ENCODE measurements around the gene AVP. TPM values are rescaled to one million over a fixed set of nuclear protein-coding genes. Genes with fewer than 3 reads are reported as not detected.
A peak's percentile ranks its signal among the peaks of the same experiment; 100 is the strongest.

Gene AVP
- total and polyA plus RNA-seq, 2 of the 13 experiments (the other 11 are each of a cell fraction or from before 2014, with no cell fraction given): 0.12 TPM; not detected in 1

DNA sequence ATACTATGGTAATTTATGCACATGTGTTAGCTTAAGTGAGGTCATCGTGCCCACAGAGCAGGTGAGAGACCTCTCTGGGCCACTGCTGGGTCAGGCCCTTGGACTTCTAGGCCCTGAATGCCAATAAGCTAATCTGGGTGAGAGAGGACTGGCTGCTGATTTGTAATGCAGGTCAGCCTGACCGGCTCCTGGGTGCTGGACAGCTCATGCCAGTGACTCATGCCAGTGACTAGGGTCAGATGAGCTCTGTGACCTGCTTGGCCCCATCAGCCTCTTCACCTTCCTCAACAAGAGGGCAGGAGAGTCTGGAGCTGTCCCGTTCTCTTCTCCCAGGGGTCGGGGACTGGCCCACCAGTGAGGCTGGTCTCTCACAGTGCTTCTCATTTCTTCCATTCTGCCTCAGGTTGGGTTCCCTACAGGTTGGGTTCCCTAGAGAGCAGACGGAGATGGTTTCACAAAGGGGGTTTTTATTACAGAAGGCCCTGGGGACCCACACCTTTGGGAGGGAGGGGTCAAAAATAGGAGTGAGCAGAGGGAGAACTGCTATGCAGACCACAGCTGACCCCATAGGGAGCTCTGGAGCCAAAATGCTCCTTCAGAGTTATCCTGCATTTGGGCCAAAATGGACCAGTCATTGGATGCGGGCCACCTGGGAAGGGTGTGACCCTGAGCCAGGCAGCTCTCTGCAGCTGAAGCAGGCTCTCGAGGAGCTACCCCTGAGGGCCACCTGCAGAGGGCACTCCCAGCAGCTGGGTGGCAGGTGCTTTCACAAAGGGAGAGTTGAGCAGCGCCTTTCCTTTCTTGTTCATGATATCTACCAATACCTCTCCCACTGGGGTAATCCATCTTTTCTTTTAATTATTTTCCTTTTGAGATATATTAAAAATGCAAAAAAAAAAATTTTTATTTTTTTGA is 15.3 kb downstream of the AVP start (continued):
- TF ChIP-seq, protein P1, sequence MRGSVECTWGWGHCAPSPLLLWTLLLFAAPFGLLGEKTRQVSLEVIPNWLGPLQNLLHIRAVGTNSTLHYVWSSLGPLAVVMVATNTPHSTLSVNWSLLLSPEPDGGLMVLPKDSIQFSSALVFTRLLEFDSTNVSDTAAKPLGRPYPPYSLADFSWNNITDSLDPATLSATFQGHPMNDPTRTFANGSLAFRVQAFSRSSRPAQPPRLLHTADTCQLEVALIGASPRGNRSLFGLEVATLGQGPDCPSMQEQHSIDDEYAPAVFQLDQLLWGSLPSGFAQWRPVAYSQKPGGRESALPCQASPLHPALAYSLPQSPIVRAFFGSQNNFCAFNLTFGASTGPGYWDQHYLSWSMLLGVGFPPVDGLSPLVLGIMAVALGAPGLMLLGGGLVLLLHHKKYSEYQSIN (CRISPR knock-in tag; IDR thresholded peaks at IDR 0.05; ENCODE audit: borderline replicate concordance): no peak
- TF ChIP-seq, protein P2, sequence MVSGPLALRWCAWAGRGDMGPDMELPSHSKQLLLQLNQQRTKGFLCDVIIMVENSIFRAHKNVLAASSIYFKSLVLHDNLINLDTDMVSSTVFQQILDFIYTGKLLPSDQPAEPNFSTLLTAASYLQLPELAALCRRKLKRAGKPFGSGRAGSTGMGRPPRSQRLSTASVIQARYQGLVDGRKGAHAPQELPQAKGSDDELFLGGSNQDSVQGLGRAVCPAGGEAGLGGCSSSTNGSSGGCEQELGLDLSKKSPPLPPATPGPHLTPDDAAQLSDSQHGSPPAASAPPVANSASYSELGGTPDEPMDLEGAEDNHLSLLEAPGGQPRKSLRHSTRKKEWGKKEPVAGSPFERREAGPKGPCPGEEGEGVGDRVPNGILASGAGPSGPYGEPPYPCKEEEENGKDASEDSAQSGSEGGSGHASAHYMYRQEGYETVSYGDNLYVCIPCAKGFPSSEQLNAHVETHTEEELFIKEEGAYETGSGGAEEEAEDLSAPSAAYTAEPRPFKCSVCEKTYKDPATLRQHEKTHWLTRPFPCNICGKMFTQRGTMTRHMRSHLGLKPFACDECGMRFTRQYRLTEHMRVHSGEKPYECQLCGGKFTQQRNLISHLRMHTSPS (CRISPR knock-in tag; IDR thresholded peaks at IDR 0.05; ENCODE audit: low read depth): peak; percentile 80; the same call in 1 of the 2 replicates
- TF ChIP-seq ZNF30 (CRISPR knock-in tag; IDR thresholded peaks at IDR 0.05) (no peak), TGIF2 (CRISPR knock-in tag; IDR thresholded peaks at IDR 0.05) (no peak), ZNF891 (CRISPR knock-in tag; IDR thresholded peaks at IDR 0.05) (0 out of 2 replicates have a peak, but pooled peaks have one; percentile 45), NFATC3 (CRISPR knock-in tag; IDR thresholded peaks at IDR 0.05) (no peak), POLR2G (IDR thresholded peaks at IDR 0.05; ENCODE audit: low read depth, low read length) (no peak), MAF1 (CRISPR knock-in tag; IDR thresholded peaks at IDR 0.05; ENCODE audit: borderline replicate concordance) (no peak), NFYC (CRISPR knock-in tag; IDR thresholded peaks at IDR 0.05) (no peak), STAG1 (CRISPR knock-in tag; IDR thresholded peaks at IDR 0.05) (peak; percentile 70), TBX2 (CRISPR knock-in tag; IDR thresholded peaks at IDR 0.05; ENCODE audit: borderline replicate concordance) (no peak)
- TF ChIP-seq, protein P3, sequence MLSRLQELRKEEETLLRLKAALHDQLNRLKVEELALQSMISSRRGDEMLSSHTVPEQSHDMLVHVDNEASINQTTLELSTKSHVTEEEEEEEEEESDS (CRISPR knock-in tag; IDR thresholded peaks at IDR 0.05; ENCODE audit: borderline replicate concordance): no peak
- TF ChIP-seq, protein P4, sequence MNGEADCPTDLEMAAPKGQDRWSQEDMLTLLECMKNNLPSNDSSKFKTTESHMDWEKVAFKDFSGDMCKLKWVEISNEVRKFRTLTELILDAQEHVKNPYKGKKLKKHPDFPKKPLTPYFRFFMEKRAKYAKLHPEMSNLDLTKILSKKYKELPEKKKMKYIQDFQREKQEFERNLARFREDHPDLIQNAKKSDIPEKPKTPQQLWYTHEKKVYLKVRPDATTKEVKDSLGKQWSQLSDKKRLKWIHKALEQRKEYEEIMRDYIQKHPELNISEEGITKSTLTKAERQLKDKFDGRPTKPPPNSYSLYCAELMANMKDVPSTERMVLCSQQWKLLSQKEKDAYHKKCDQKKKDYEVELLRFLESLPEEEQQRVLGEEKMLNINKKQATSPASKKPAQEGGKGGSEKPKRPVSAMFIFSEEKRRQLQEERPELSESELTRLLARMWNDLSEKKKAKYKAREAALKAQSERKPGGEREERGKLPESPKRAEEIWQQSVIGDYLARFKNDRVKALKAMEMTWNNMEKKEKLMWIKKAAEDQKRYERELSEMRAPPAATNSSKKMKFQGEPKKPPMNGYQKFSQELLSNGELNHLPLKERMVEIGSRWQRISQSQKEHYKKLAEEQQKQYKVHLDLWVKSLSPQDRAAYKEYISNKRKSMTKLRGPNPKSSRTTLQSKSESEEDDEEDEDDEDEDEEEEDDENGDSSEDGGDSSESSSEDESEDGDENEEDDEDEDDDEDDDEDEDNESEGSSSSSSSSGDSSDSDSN (CRISPR knock-in tag; IDR thresholded peaks at IDR 0.05): 0 out of 2 replicates have a peak, but pooled peaks have one; percentile 14

All from HepG2 (cell line).